Keratinocyte (primary cell): ENCODE data around the gene CLPTM1L. TPM values are rescaled to one million over a fixed set of nuclear protein-coding genes. Genes with fewer than 3 reads are reported as not detected.

Experiments
- DNase-seq: peaks from one replicate; pipeline ENCODE4 v3.0.0-alpha.2; 2011; ENCODE audit warnings: low read depth, missing footprints, low spot score
- FAIRE-seq: peaks from 2 replicates; lab custom pipeline; 2011; peaks lifted over from hg19 to GRCh38; lab: Jason Lieb, UNC
- H2AFZ ChIP-seq: 2 replicates; pipeline ENCODE4 v1.6.0; 2012; ENCODE audit warnings: low read length, control low read depth, inconsistent platforms; ENCODE audit not compliant: control insufficient read depth
- H3K27ac ChIP-seq: 2 replicates; pipeline ENCODE4 v1.5.1; 2011; ENCODE audit warnings: low read length; ENCODE audit not compliant: control insufficient read depth, insufficient read depth
- H3K27me3 ChIP-seq: 3 replicates; pipeline ENCODE4 v1.6.0; 2011; ENCODE audit warnings: low read length; ENCODE audit not compliant: control insufficient read depth, insufficient read depth; ENCODE audit errors: extremely low read depth
- H3K36me3 ChIP-seq, 2 experiments: 2 replicates in 1 of 2; 3 replicates in 1 of 2; pipeline ENCODE4 v1.5.1; 2011; ENCODE audit warnings: low read length in 2 of 2, mild to moderate bottlenecking in 1 of 2; ENCODE audit not compliant: control insufficient read depth in 2 of 2, insufficient read depth in 2 of 2; ENCODE audit errors: extremely low read depth in 1 of 2
- H3K4me1 ChIP-seq: 3 replicates; pipeline ENCODE4 v1.5.1; 2011; ENCODE audit warnings: low read length; ENCODE audit not compliant: control insufficient read depth, insufficient read depth; ENCODE audit errors: extremely low read depth
- H3K4me2 ChIP-seq: 3 replicates; pipeline ENCODE4 v1.6.0; 2011; ENCODE audit warnings: low read depth, low read length; ENCODE audit not compliant: control insufficient read depth, insufficient read depth; ENCODE audit errors: extremely low read depth
- H3K4me3 ChIP-seq, 3 experiments: fragments of 200-600 bp in 1 of 3; sonication (generic) in 1 of 3; 2 replicates in 2 of 3; 3 replicates in 1 of 3; pipeline ENCODE4 v1.5.1; 2011 to 2016; ENCODE audit warnings: low read length in 3 of 3, mild to moderate bottlenecking in 3 of 3, control low read depth in 2 of 3, inconsistent platforms in 1 of 3, low read depth in 1 of 3, mixed read lengths in 1 of 3, mixed run types in 1 of 3, moderate library complexity in 1 of 3; ENCODE audit not compliant: control insufficient read depth in 2 of 3, insufficient read depth in 2 of 3; ENCODE audit errors: extremely low read depth in 1 of 3
- H3K79me2 ChIP-seq: 2 replicates; pipeline ENCODE4 v1.6.0; 2012; ENCODE audit warnings: low read length; ENCODE audit not compliant: control insufficient read depth, insufficient read depth
- H3K9ac ChIP-seq: 3 replicates; pipeline ENCODE4 v1.6.0; 2011; ENCODE audit warnings: low read length; ENCODE audit not compliant: control insufficient read depth, insufficient read depth; ENCODE audit errors: extremely low read depth
- H3K9me1 ChIP-seq: 3 replicates; pipeline ENCODE4 v1.6.0; 2011; ENCODE audit warnings: low read length; ENCODE audit not compliant: control insufficient read depth, insufficient read depth; ENCODE audit errors: extremely low read depth
- H3K9me3 ChIP-seq: 2 replicates; pipeline ENCODE4 v1.5.1; 2012; ENCODE audit warnings: low read depth, low read length; ENCODE audit not compliant: control insufficient read depth
- H4K20me1 ChIP-seq: 3 replicates; pipeline ENCODE4 v1.6.0; 2011; ENCODE audit warnings: low read length; ENCODE audit not compliant: control insufficient read depth, insufficient read depth; ENCODE audit errors: extremely low read depth
- EZH2 ChIP-seq: IDR thresholded peaks from one replicate; pipeline ENCODE4 v1.6.1; 2012; ENCODE audit warnings: inconsistent platforms, mild to moderate bottlenecking, low read length, moderate library complexity
- dilution Hi-C: fragments of 300-500 bp; cut with MboI; formaldehyde crosslinking; loops from one replicate; pipeline ENCODE4 v1.7.0; 2020; ENCODE audit warnings: low sequenced_read_pairs; ENCODE audit not compliant: extremely low pct_ligation_motif_present
- polyA plus RNA-seq, 5 experiments: library from polyadenylated mRNA; depleted of rRNA in 3 of 5; stranded (reverse) in 3 of 5; stranded (forward) in 1 of 5; unstranded in 1 of 5; fragments of >200 nt; gene quantifications; 1 replicate in 1 of 5; 2 replicates in 3 of 5; 3 replicates in 1 of 5; pipeline versions ENCODE4 v1.2.1 to v1.2.3, GENCODE V29; 2011 to 2012; ENCODE audit warnings: missing spikeins in 2 of 5, low read depth in 1 of 5, low replicate concordance in 1 of 5
- TF ChIP-seq, protein P1 (sequence below), 3 experiments: IDR thresholded peaks in 1 of 3; conservative IDR thresholded peaks in 1 of 3; optimal IDR thresholded peaks in 1 of 3; 2 replicates in 2 of 3; 3 replicates in 1 of 3; pipeline versions ENCODE3 to v1.5.1; 2011; ENCODE audit warnings: low read length in 3 of 3, mild to moderate bottlenecking in 3 of 3, moderate library complexity in 2 of 3, control low read depth in 1 of 3, inconsistent platforms in 1 of 3; ENCODE audit not compliant: insufficient read depth in 2 of 3; ENCODE audit errors: extremely low read depth in 1 of 3

The CLPTM1L gene
- polyA plus RNA-seq, 1 donor (not counting 4 experiments of a cell fraction or from before 2014, with no cell fraction given), result 142 TPM

DNA sequence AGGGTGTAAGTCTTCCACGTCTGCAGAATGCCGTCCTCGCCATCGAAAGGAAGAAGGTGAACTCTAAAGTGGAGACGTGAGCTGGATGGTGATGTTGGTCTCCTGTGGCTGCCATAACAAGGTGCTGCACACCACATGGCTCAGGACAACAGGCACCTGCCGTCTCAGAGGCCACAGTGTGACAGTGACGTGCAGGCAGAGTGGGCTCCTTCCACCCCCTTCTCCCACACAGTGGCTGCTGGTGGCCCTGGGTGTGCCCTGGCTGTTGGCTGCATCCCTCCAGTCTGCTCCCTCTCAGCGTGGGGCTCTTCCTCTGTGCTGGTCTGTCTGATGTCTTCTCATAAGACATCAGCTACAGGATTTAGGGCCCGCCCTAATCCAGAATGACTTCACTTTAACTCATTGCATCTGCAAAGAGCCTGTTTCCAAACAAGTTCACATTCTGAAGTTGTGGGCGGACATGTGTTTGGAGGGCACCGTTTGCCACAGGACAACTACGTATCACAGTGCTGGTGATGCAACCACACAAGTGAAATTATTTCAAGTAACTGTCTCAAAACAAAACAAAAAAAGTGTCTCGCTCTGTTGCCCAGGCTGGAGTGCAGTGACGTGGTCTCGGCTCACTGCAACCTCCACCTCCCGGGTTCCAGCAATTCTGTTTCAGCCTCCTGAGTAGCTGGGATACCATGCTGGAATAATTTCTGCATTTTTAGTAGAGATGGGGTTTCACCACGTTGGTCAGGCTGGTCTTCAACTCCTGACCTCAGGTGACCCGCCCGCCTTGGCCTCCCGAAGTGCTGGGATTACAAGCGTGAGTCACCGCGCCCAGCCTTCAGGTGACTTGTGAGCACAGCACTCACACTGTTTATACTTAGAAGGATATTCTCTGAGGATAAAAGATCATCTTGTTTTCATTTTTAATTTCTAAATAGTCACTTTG is 31.2 kb upstream of the CLPTM1L start:
- Histone ChIP-seq H3K36me3 (no peaks in the 10 kb centered on the region), H3K9me1 (no peaks in the 10 kb centered on the region), H4K20me1 (no peaks in the 10 kb centered on the region), H3K27ac (no peak overlapping the region), H3K4me1 (no peaks in the 10 kb centered on the region), H3K9ac (no peak overlapping the region), H3K4me2 (no peak overlapping the region), H3K27me3 (peaks cover 7% of the 10 kb centered on the region), H3K79me2 (no peaks in the 10 kb centered on the region), H3K4me3 (no peak overlapping the region), H3K9me3 (no peaks in the 10 kb centered on the region), H2AFZ (no peak overlapping the region)
- DNase-seq (no peak), FAIRE-seq (no peak)
- TF ChIP-seq, protein P1, sequence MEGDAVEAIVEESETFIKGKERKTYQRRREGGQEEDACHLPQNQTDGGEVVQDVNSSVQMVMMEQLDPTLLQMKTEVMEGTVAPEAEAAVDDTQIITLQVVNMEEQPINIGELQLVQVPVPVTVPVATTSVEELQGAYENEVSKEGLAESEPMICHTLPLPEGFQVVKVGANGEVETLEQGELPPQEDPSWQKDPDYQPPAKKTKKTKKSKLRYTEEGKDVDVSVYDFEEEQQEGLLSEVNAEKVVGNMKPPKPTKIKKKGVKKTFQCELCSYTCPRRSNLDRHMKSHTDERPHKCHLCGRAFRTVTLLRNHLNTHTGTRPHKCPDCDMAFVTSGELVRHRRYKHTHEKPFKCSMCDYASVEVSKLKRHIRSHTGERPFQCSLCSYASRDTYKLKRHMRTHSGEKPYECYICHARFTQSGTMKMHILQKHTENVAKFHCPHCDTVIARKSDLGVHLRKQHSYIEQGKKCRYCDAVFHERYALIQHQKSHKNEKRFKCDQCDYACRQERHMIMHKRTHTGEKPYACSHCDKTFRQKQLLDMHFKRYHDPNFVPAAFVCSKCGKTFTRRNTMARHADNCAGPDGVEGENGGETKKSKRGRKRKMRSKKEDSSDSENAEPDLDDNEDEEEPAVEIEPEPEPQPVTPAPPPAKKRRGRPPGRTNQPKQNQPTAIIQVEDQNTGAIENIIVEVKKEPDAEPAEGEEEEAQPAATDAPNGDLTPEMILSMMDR (optimal IDR thresholded peaks at IDR 0.05 in 1 of 3, IDR thresholded peaks at IDR 0.05 in 1 of 3, conservative IDR thresholded peaks at IDR 0.05 in 1 of 3; ENCODE audit: extremely low read depth in 1 of 3, insufficient read depth in 2 of 3, low read length in 3 of 3), result no peak
- no peak for TF ChIP-seq EZH2
- dilution Hi-C loops, result no loop called here

DNA sequence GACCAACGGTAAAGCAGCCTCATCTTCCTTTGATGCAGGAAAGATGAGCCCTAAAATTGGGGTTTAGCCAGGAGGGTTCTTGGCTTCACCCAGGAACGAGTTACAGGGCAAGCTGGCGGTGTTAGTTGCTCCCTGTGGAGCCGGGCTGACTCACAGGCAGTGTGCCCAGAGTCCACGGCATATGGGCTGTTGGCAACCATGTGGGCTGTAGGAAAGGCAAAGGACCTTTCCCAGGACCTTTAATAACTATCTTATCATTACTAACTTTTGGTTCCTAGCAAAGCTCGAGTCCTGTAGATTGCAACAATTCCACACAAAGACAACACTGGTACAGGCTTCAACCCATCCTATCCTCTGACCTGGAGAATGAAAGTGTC is 29.8 kb upstream of the CLPTM1L start:
- no peak overlapping the region for H2AFZ ChIP-seq
- H3K9me1 ChIP-seq, result no peaks in the 10 kb centered on the region
- no peaks in the 10 kb centered on the region for H3K4me1 ChIP-seq
- H3K36me3 ChIP-seq, result no peaks in the 10 kb centered on the region
- no peaks in the 10 kb centered on the region for H3K27me3 ChIP-seq
- H3K27ac ChIP-seq, result no peak overlapping the region
- no peak for DNase-seq
- no peak overlapping the region for H3K4me3 ChIP-seq
- H3K9ac ChIP-seq, result no peak overlapping the region
- H3K79me2 ChIP-seq, result no peaks in the 10 kb centered on the region
- FAIRE-seq, result no peak
- H3K9me3 ChIP-seq, result no peaks in the 10 kb centered on the region
- H4K20me1 ChIP-seq, result no peaks in the 10 kb centered on the region
- H3K4me2 ChIP-seq, result no peak overlapping the region
- dilution Hi-C loops, result no loop called here
- no peak for TF ChIP-seq EZH2
- TF ChIP-seq, protein P1 (optimal IDR thresholded peaks at IDR 0.05 in 1 of 3, IDR thresholded peaks at IDR 0.05 in 1 of 3, conservative IDR thresholded peaks at IDR 0.05 in 1 of 3; ENCODE audit: extremely low read depth in 1 of 3, insufficient read depth in 2 of 3, low read length in 3 of 3), result no peak
